ENCODE results near the gene GPR25.

GPR25 gene

GRCh38 chr1:200849430-200849829 is 23.4 kb upstream of the GPR25 start:
- Histone ChIP-seq H3K36me3 (ENCODE audit: control insufficient read depth, insufficient read depth, low read length) (no peaks in the 10 kb centered on the region), H2AFZ (no peak overlapping the region), H3K79me2 (no peaks in the 10 kb centered on the region), H3K4me2 (ENCODE audit: low read length) (no peak overlapping the region), H3K9me3 (ENCODE audit: control insufficient read depth, low read length) (no peaks in the 10 kb centered on the region), H3K27ac (no peak overlapping the region), H3K4me1 (no peaks in the 10 kb centered on the region), H3K4me3 (ENCODE audit: low read depth, low read length) (no peak overlapping the region), H3K27me3 (ENCODE audit: control insufficient read depth, insufficient read depth, low read length) (no peaks in the 10 kb centered on the region), H3K9ac (no peak overlapping the region)
- no peak for TF ChIP-seq CTCF (IDR thresholded peaks at IDR 0.05)

GRCh38 chr1:200850554-200850953 is 22.2 kb upstream of the GPR25 start:
- no peak overlapping the region for H3K27ac ChIP-seq
- TF ChIP-seq CTCF (IDR thresholded peaks at IDR 0.05): no peak
- no peaks in the 10 kb centered on the region for H3K79me2 ChIP-seq
- no peaks in the 10 kb centered on the region for H3K36me3 ChIP-seq (ENCODE audit: control insufficient read depth, insufficient read depth, low read length)
- H3K4me1 ChIP-seq: no peaks in the 10 kb centered on the region
- H3K27me3 ChIP-seq (ENCODE audit: control insufficient read depth, insufficient read depth, low read length): no peaks in the 10 kb centered on the region
- H3K9me3 ChIP-seq (ENCODE audit: control insufficient read depth, low read length): no peaks in the 10 kb centered on the region
- no peak overlapping the region for H3K9ac ChIP-seq
- H2AFZ ChIP-seq: no peak overlapping the region
- H3K4me3 ChIP-seq (ENCODE audit: low read depth, low read length): no peak overlapping the region
- no peak overlapping the region for H3K4me2 ChIP-seq (ENCODE audit: low read length)

- Histone ChIP-seq H3K4me1 (no peaks in the 10 kb centered on the region), H3K27ac (no peak overlapping the region), H3K9ac (no peak overlapping the region), H3K4me2 (ENCODE audit: low read length) (no peak overlapping the region), H2AFZ (no peak overlapping the region), H3K36me3 (ENCODE audit: control insufficient read depth, insufficient read depth, low read length) (no peaks in the 10 kb centered on the region), H3K79me2 (no peaks in the 10 kb centered on the region), H3K9me3 (ENCODE audit: control insufficient read depth, low read length) (no peaks in the 10 kb centered on the region), H3K4me3 (ENCODE audit: low read depth, low read length) (no peak overlapping the region), H3K27me3 (ENCODE audit: control insufficient read depth, insufficient read depth, low read length) (no peaks in the 10 kb centered on the region)
- TF ChIP-seq CTCF (IDR thresholded peaks at IDR 0.05): no peak
Measured at GRCh38 chr1:200856716-200857357, 15.9 kb upstream of the GPR25 start.

GRCh38 chr1:200857804-200858203 is 15.0 kb upstream of the GPR25 start:
- Histone ChIP-seq H3K4me1 (no peaks in the 10 kb centered on the region), H3K36me3 (ENCODE audit: control insufficient read depth, insufficient read depth, low read length) (no peaks in the 10 kb centered on the region), H3K4me3 (ENCODE audit: low read depth, low read length) (no peak overlapping the region), H2AFZ (no peak overlapping the region), H3K9me3 (ENCODE audit: control insufficient read depth, low read length) (no peaks in the 10 kb centered on the region), H3K79me2 (no peaks in the 10 kb centered on the region), H3K27me3 (ENCODE audit: control insufficient read depth, insufficient read depth, low read length) (no peaks in the 10 kb centered on the region), H3K27ac (no peak overlapping the region), H3K9ac (no peak overlapping the region), H3K4me2 (ENCODE audit: low read length) (no peak overlapping the region)
- no peak for TF ChIP-seq CTCF (IDR thresholded peaks at IDR 0.05)

GRCh38 chr1:200861937-200862647 is 10.7 kb upstream of the GPR25 start:
- no peaks in the 10 kb centered on the region for H3K79me2 ChIP-seq
- H3K27ac ChIP-seq: no peak overlapping the region
- no peak overlapping the region for H3K4me3 ChIP-seq (ENCODE audit: low read depth, low read length)
- no peak overlapping the region for H3K4me2 ChIP-seq (ENCODE audit: low read length)
- no peak overlapping the region for H3K9ac ChIP-seq
- H3K4me1 ChIP-seq: peaks cover under 1% of the 10 kb centered on the region
- no peak for TF ChIP-seq CTCF (IDR thresholded peaks at IDR 0.05)
- no peaks in the 10 kb centered on the region for H3K27me3 ChIP-seq (ENCODE audit: control insufficient read depth, insufficient read depth, low read length)
- H3K36me3 ChIP-seq (ENCODE audit: control insufficient read depth, insufficient read depth, low read length): no peaks in the 10 kb centered on the region
- H2AFZ ChIP-seq: no peak overlapping the region
- H3K9me3 ChIP-seq (ENCODE audit: control insufficient read depth, low read length): no peaks in the 10 kb centered on the region
